ENCODE results near the gene CCDC142.
A peak's percentile ranks its signal among the peaks of the same experiment; 100 is the strongest.

CCDC142 gene

DNA sequence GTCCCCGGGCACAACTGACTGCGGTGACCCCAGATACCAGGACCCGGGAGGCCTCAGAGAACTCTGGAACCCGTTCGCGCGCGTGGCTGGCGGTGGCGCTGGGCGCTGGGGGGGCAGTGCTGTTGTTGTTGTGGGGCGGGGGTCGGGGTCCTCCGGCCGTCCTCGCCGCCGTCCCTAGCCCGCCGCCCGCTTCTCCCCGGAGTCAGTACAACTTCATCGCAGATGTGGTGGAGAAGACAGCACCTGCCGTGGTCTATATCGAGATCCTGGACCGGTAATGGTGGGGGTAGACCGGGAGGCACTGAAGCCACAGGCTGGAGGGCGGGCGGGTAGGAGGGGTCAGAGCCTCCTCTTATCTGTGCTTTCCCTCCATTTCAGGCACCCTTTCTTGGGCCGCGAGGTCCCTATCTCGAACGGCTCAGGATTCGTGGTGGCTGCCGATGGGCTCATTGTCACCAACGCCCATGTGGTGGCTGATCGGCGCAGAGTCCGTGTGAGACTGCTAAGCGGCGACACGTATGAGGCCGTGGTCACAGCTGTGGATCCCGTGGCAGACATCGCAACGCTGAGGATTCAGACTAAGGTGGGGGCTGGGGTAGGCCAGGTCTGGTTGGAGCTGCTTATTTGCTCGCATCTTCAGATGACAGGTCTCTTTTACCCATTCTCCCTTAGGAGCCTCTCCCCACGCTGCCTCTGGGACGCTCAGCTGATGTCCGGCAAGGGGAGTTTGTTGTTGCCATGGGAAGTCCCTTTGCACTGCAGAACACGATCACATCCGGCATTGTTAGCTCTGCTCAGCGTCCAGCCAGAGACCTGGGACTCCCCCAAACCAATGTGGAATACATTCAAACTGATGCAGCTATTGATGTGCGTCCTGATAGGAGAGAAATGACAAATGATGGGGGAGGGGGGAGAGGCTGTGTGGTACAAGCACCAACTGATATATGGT, 47.7 kb upstream of the CCDC142 start:
- no peak overlapping the region for H4K91ac ChIP-seq (ENCODE audit: low read depth, low read length, poor library complexity)
- peaks cover 39 to 74% of the 10 kb centered on the region in 2 donors for H3K36me3 ChIP-seq (replicated peaks in 1 of 2; ENCODE audit: control insufficient read depth in 2 of 2, insufficient read depth in 2 of 2, low read length in 2 of 2)
- H3K4me3 ChIP-seq (ENCODE audit: low read length in 2 of 2) = peak overlapping the region; percentile 72 to 89
- no peak overlapping the region for H2BK120ac ChIP-seq (ENCODE audit: low read depth, low read length)
- H3K9ac ChIP-seq (ENCODE audit: low read depth, low read length, poor library complexity) = peak overlapping the region; percentile 93
- H3K4ac ChIP-seq (ENCODE audit: low read length) = no peak overlapping the region
- H2BK15ac ChIP-seq (ENCODE audit: low read length) = peak overlapping the region; percentile 25
- no peak for DNase-seq (ENCODE audit: low spot score)
- H2AK5ac ChIP-seq (ENCODE audit: low read depth, low read length) = peak overlapping the region; percentile 12
- H4K8ac ChIP-seq (ENCODE audit: low read depth, low read length) = no peak overlapping the region
- peak overlapping the region; percentile 76 for H3K23ac ChIP-seq (ENCODE audit: low read depth, low read length, poor library complexity)
- no peaks in the 10 kb centered on the region for H3K27me3 ChIP-seq (ENCODE audit: control insufficient read depth in 3 of 3, insufficient read depth in 3 of 3, low read depth in 1 of 3, low read length in 3 of 3)
- H3K4me2 ChIP-seq (ENCODE audit: insufficient read depth, low read length, poor library complexity, severe bottlenecking) = peak overlapping the region; percentile 81
- H2BK12ac ChIP-seq (ENCODE audit: low read length) = no peak overlapping the region
- H2AFZ ChIP-seq (ENCODE audit: low read length) = peak overlapping the region; percentile 97
- H3K9me3 ChIP-seq (replicated peaks in 1 of 2; ENCODE audit: control insufficient read depth in 2 of 2, insufficient read depth in 1 of 2, low read depth in 1 of 2, low read length in 2 of 2) = peaks cover 0 to 2% of the 10 kb centered on the region in 2 donors
- peak overlapping the region; percentile 95 for H3K18ac ChIP-seq (ENCODE audit: low read length)
- WGBS, 2 donors (ENCODE audit: extremely low coverage in 2 of 2, insufficient read length in 2 of 2, insufficient replicate concordance in 1 of 2) = no CpG with 5 or more reads among the region's 54 CpGs
- peak overlapping the region; percentile 73 for H3K14ac ChIP-seq (ENCODE audit: low read length)
- H3K27ac ChIP-seq (replicated peaks; ENCODE audit: low read length) = no peak overlapping the region
- peak overlapping the region; percentile 89 for H2BK5ac ChIP-seq (ENCODE audit: low read length)
- peaks cover 11 to 17% of the 10 kb centered on the region in 2 donors for H3K4me1 ChIP-seq (ENCODE audit: control insufficient read depth in 2 of 2, insufficient read depth in 1 of 2, low read depth in 1 of 2, low read length in 2 of 2)
- H3K79me1 ChIP-seq (ENCODE audit: low read depth, low read length) = peaks cover 5% of the 10 kb centered on the region

DNA sequence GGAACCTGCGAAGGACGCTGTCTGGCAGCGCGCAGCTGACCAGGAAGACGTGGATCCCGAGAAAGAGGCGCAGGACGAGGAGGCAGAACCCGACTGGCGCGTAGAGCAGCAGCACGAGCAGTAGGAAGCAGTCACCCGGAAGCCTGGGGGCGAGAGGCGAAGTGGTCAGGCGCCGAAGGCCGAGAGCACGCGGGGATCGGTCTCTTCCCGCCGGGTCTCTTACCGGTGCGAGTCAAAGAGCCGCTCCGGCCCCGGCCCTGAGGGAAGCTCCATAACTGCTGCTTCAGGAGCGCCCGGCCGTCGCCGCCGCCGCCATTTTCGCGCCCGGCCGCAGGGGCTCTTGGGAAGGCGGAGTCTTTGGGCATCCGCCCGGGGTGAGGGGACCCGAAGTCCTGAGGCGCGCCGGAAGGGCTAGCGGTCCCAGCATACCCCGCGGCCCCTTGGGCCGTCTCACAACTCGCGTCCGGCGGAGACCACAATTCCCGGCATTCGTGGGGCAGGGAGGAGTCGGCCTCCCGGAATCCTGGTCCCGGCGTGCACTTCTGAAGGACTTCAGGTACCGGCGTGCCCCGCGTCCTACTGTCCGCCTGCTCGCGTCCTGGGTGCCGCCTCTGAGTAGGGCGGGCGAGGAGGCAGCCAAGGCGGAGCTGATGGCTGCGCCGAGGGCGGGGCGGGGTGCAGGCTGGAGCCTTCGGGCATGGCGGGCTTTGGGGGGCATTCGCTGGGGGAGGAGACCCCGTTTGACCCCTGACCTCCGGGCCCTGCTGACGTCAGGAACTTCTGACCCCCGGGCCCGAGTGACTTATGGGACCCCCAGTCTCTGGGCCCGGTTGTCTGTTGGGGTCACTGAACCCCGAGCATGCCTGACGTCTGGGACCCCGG, 46.8 kb upstream of the CCDC142 start, which contains the start of the genes AUP1 and HTRA2:
Gene AUP1 (minus strand): TSS at position 350 of the 882 bp plus-strand sequence. CDS start 77 bp downstream, at position 273.
Gene HTRA2 (plus strand): TSS at position 577 of the 882 bp plus-strand sequence. CDS start 74 bp downstream, at position 651.
- Histone ChIP-seq H3K36me3 (replicated peaks in 1 of 2; ENCODE audit: control insufficient read depth in 2 of 2, insufficient read depth in 2 of 2, low read length in 2 of 2) (peaks cover 40 to 69% of the 10 kb centered on the region in 2 donors), H4K91ac (ENCODE audit: low read depth, low read length, poor library complexity) (no peak within 1 kb of the TSS), H2BK15ac (ENCODE audit: low read length) (peak within 1 kb of the TSS; percentile 40), H3K4me1 (ENCODE audit: control insufficient read depth in 2 of 2, insufficient read depth in 1 of 2, low read depth in 1 of 2, low read length in 2 of 2) (peaks cover 11 to 17% of the 10 kb centered on the region in 2 donors), H3K79me1 (ENCODE audit: low read depth, low read length) (peaks cover 5% of the 10 kb centered on the region), H3K9ac (ENCODE audit: low read depth, low read length, poor library complexity) (peak within 1 kb of the TSS; percentile 95), H2AFZ (ENCODE audit: low read length) (peak within 1 kb of the TSS; percentile 97), H4K8ac (ENCODE audit: low read depth, low read length) (no peak within 1 kb of the TSS), H3K4me3 (ENCODE audit: low read length in 2 of 2) (peak within 1 kb of the TSS; percentile 72 to 95), H3K23ac (ENCODE audit: low read depth, low read length, poor library complexity) (peak within 1 kb of the TSS; percentile 90), H2BK120ac (ENCODE audit: low read depth, low read length) (no peak within 1 kb of the TSS), H2BK5ac (ENCODE audit: low read length) (peak within 1 kb of the TSS; percentile 89), H3K14ac (ENCODE audit: low read length) (peak within 1 kb of the TSS; percentile 73), H3K27me3 (ENCODE audit: control insufficient read depth in 3 of 3, insufficient read depth in 3 of 3, low read depth in 1 of 3, low read length in 3 of 3) (no peaks in the 10 kb centered on the region), H2BK12ac (ENCODE audit: low read length) (peak within 1 kb of the TSS; percentile 11), H3K4ac (ENCODE audit: low read length) (no peak within 1 kb of the TSS), H3K4me2 (ENCODE audit: insufficient read depth, low read length, poor library complexity, severe bottlenecking) (peak within 1 kb of the TSS; percentile 81), H3K27ac (replicated peaks; ENCODE audit: low read length) (no peak within 1 kb of the TSS), H2AK5ac (ENCODE audit: low read depth, low read length) (peak within 1 kb of the TSS; percentile 59), H3K9me3 (replicated peaks in 1 of 2; ENCODE audit: control insufficient read depth in 2 of 2, insufficient read depth in 1 of 2, low read depth in 1 of 2, low read length in 2 of 2) (peaks cover 0 to 2% of the 10 kb centered on the region in 2 donors), H3K18ac (ENCODE audit: low read length) (peak within 1 kb of the TSS; percentile 95)
- WGBS, 2 donors (ENCODE audit: extremely low coverage in 2 of 2, insufficient read length in 2 of 2, insufficient replicate concordance in 1 of 2) = no CpG with 5 or more reads among the region's 87 CpGs
- peak; percentile 97 for DNase-seq (ENCODE audit: low spot score)

DNA sequence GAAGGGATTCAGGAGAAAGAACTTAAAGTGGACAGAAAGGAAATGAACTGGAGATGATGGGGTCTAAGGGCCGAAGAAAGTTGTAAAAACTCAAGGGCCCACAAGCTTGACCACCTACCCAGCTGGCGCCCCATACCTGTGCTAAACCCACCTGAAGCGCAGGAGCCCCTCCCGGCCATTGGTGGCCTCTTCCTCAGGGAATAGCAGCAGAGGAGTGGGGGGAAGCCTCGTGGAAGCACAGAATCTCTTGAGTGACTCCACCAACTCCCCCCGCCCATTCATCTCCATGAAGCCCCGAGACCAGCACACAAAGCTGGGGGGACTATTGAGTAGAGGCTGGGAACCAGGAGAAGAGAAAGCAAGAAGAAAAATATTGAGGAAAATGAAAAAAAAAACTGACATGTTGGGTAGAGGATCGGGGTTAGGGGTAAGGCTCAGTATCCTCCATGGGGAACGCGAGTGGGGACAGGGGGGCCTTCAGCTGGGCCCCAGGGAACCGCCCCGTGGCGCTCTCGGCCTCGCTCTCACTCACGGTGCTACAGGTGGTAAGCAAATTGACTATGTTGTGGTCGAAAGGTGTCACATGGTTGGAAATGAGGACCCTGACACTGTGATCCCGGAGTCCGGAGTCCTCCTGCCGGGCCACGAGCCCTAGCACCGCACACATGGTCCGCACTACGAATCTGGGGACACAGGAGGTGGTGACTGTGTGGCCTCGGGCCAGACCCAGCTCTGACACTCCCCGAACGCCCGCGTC, 46.0 kb upstream of the CCDC142 start:
- Histone ChIP-seq H3K9me3 (replicated peaks in 1 of 2; ENCODE audit: control insufficient read depth in 2 of 2, insufficient read depth in 1 of 2, low read depth in 1 of 2, low read length in 2 of 2) (peaks cover 0 to 2% of the 10 kb centered on the region in 2 donors), H3K14ac (ENCODE audit: low read length) (no peak overlapping the region), H2BK120ac (ENCODE audit: low read depth, low read length) (no peak overlapping the region), H3K18ac (ENCODE audit: low read length) (peak overlapping the region; percentile 94), H4K91ac (ENCODE audit: low read depth, low read length, poor library complexity) (no peak overlapping the region), H4K8ac (ENCODE audit: low read depth, low read length) (no peak overlapping the region), H3K79me1 (ENCODE audit: low read depth, low read length) (peaks cover 5% of the 10 kb centered on the region), H3K27ac (replicated peaks; ENCODE audit: low read length) (no peak overlapping the region), H2BK15ac (ENCODE audit: low read length) (peak overlapping the region; percentile 40), H2AFZ (ENCODE audit: low read length) (peak overlapping the region; percentile 97), H3K9ac (ENCODE audit: low read depth, low read length, poor library complexity) (peak overlapping the region; percentile 95), H2AK5ac (ENCODE audit: low read depth, low read length) (peak overlapping the region; percentile 59), H3K23ac (ENCODE audit: low read depth, low read length, poor library complexity) (no peak overlapping the region), H2BK5ac (ENCODE audit: low read length) (peak overlapping the region; percentile 70), H3K4me3 (ENCODE audit: low read length in 2 of 2) (peak overlapping the region; percentile 72 to 95), H3K27me3 (ENCODE audit: control insufficient read depth in 3 of 3, insufficient read depth in 3 of 3, low read depth in 1 of 3, low read length in 3 of 3) (no peaks in the 10 kb centered on the region), H2BK12ac (ENCODE audit: low read length) (peak overlapping the region; percentile 11), H3K36me3 (replicated peaks in 1 of 2; ENCODE audit: control insufficient read depth in 2 of 2, insufficient read depth in 2 of 2, low read length in 2 of 2) (peaks cover 37 to 61% of the 10 kb centered on the region in 2 donors), H3K4me1 (ENCODE audit: control insufficient read depth in 2 of 2, insufficient read depth in 1 of 2, low read depth in 1 of 2, low read length in 2 of 2) (peaks cover 11 to 17% of the 10 kb centered on the region in 2 donors), H3K4me2 (ENCODE audit: insufficient read depth, low read length, poor library complexity, severe bottlenecking) (peak overlapping the region; percentile 66), H3K4ac (ENCODE audit: low read length) (no peak overlapping the region)
- no peak for DNase-seq (ENCODE audit: low spot score)
- WGBS, 2 donors (ENCODE audit: extremely low coverage in 2 of 2, insufficient read length in 2 of 2, insufficient replicate concordance in 1 of 2) = no CpG with 5 or more reads among the region's 29 CpGs
